GM12875 (cell line): ENCODE data around the gene EEF1E1.

Experiments used
- H3K4me3 ChIP-seq: one replicate; pipeline ENCODE4 v1.5.1; 2011; ENCODE audit warnings: low read depth, low read length, control low read depth
- TF ChIP-seq, protein P1 (sequence below): IDR thresholded peaks from 2 replicates; pipeline ENCODE4 v1.5.1; 2011; ENCODE audit warnings: low read depth, mild to moderate bottlenecking, control low read depth, inconsistent platforms, low read length, moderate library complexity, borderline replicate concordance; ENCODE audit not compliant: insufficient read depth

The EEF1E1 gene

GRCh38 chr6:8080362-8081151 is 21.8 kb downstream of the EEF1E1 start:
- TF ChIP-seq, protein P1, sequence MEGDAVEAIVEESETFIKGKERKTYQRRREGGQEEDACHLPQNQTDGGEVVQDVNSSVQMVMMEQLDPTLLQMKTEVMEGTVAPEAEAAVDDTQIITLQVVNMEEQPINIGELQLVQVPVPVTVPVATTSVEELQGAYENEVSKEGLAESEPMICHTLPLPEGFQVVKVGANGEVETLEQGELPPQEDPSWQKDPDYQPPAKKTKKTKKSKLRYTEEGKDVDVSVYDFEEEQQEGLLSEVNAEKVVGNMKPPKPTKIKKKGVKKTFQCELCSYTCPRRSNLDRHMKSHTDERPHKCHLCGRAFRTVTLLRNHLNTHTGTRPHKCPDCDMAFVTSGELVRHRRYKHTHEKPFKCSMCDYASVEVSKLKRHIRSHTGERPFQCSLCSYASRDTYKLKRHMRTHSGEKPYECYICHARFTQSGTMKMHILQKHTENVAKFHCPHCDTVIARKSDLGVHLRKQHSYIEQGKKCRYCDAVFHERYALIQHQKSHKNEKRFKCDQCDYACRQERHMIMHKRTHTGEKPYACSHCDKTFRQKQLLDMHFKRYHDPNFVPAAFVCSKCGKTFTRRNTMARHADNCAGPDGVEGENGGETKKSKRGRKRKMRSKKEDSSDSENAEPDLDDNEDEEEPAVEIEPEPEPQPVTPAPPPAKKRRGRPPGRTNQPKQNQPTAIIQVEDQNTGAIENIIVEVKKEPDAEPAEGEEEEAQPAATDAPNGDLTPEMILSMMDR: no peak
- no peak overlapping the region for H3K4me3 ChIP-seq

- TF ChIP-seq, protein P1: no peak
- H3K4me3 ChIP-seq: no peak overlapping the region
Observed at GRCh38 chr6:8079126-8079525, 23.2 kb downstream of the EEF1E1 start.

- TF ChIP-seq, protein P1: no peak
- no peak overlapping the region for H3K4me3 ChIP-seq
Observed at GRCh38 chr6:8077991-8078390, 24.4 kb downstream of the EEF1E1 start.

DNA sequence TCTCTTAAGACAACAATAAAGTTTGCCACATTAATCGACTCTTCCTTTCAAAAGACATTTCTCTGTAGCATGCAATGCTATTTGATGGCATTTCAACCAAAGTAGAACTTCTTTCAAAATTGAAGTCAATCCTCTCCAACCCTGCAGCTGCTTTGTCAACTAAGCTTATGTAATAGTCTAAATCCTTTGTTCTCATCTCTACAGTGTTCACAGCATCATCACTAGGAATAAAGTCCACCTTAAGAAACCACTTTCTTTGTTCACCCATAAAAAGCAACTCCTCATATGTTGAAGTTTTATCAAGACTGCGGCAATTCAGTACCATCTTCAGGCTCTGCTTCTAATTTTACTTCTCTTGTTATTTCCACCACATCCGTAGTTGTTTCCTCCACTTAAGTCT is 26.6 kb downstream of the EEF1E1 start:
- H3K4me3 ChIP-seq: no peak overlapping the region
- TF ChIP-seq, protein P1: no peak

DNA sequence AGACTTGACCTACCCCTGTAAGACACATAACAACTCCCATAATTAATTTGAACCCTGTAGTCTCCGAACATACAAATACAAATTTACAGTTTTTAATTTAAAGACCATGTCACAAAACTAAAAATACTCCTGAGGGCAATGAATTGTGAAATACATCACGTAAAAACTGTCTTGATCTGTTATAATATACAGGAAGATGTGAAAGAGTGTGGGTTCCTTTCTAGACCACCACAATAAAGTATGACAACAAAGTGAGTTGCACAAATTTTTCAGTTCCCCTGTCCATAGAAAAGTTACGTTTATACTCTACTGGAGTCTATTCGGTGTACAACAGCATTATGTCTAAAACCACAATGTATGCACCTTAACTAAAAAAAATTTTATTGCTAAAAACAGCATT is 27.2 kb downstream of the EEF1E1 start:
- no peak overlapping the region for H3K4me3 ChIP-seq
- TF ChIP-seq, protein P1: no peak

GRCh38 chr6:8074213-8074612 is 28.1 kb downstream of the EEF1E1 start:
- no peak overlapping the region for H3K4me3 ChIP-seq
- TF ChIP-seq, protein P1: no peak

GRCh38 chr6:8073758-8074157 is 28.6 kb downstream of the EEF1E1 start:
- H3K4me3 ChIP-seq: no peak overlapping the region
- TF ChIP-seq, protein P1: no peak
